ENCODE results near the gene SH2D5. TPM values are rescaled to one million over a fixed set of nuclear protein-coding genes. Genes with fewer than 3 reads are reported as not detected.
A peak's percentile ranks its signal among the peaks of the same experiment; 100 is the strongest.
"Not testable (repeated sequence)": the region's sequence is repeated elsewhere in the genome, so short reads cannot be mapped to it uniquely, and the experiment has no call there.

The SH2D5 gene
- total and polyA plus RNA-seq, 4 donors, result 0.37 to 0.93 (median 0.52) TPM; not detected in 1

GRCh38 chr1:20682571-20683236 lies 49.8 kb downstream of the SH2D5 start:
- Histone ChIP-seq H3K4me3 (no peak overlapping the region), H3K27ac (ENCODE audit: low read depth in 1 of 2, low read length in 1 of 2) (no peak overlapping the region), H3K9me3 (ENCODE audit: control insufficient read depth in 4 of 4, insufficient read depth in 3 of 4, low read length in 3 of 4) (no peaks in the 10 kb centered on the region), H3K4me1 (ENCODE audit: control insufficient read depth in 5 of 5, insufficient read depth in 5 of 5, low read length in 5 of 5) (peaks cover 0 to 7% (median 0%) of the 10 kb centered on the region in 5 donors), H3K27me3 (ENCODE audit: control insufficient read depth in 3 of 3, insufficient read depth in 3 of 3, low read length in 2 of 3) (no peaks in the 10 kb centered on the region), H3K36me3 (ENCODE audit: control insufficient read depth in 4 of 4, insufficient read depth in 4 of 4, low read length in 4 of 4) (no peaks in the 10 kb centered on the region), H3K9ac (ENCODE audit: insufficient read depth in 1 of 2, low read length in 2 of 2) (no peak overlapping the region)
- DNase-seq (peak in 1 of 3 donors; percentile 27), ATAC-seq (ENCODE audit: insufficient read depth, low FRiP score) (no peak)
- no peak for TF ChIP-seq CTCF (IDR thresholded peaks at IDR 0.05; ENCODE audit: control extremely low read depth, extremely low read depth)
- WGBS, 2 donors, result 47 to 50% methylated on average over 24 of the region's 24 CpGs

GRCh38 chr1:20681999-20682398 lies 50.5 kb downstream of the SH2D5 start:
- DNase-seq (no peak), ATAC-seq (ENCODE audit: insufficient read depth, low FRiP score) (no peak)
- no peak overlapping the region for H3K4me3 ChIP-seq
- TF ChIP-seq CTCF (IDR thresholded peaks at IDR 0.05; ENCODE audit: control extremely low read depth, extremely low read depth), result no peak
- no peaks in the 10 kb centered on the region for H3K27me3 ChIP-seq (ENCODE audit: control insufficient read depth in 3 of 3, insufficient read depth in 3 of 3, low read length in 2 of 3)
- no peak overlapping the region for H3K27ac ChIP-seq (ENCODE audit: low read depth in 1 of 2, low read length in 1 of 2)
- H3K36me3 ChIP-seq (ENCODE audit: control insufficient read depth in 4 of 4, insufficient read depth in 4 of 4, low read length in 4 of 4), result no peaks in the 10 kb centered on the region
- H3K4me1 ChIP-seq (ENCODE audit: control insufficient read depth in 5 of 5, insufficient read depth in 5 of 5, low read length in 5 of 5), result peaks cover 0 to 7% (median 0%) of the 10 kb centered on the region in 5 donors
- 91 to 93% methylated on average over 9 of the region's 9 CpGs for WGBS, 2 donors
- no peaks in the 10 kb centered on the region for H3K9me3 ChIP-seq (ENCODE audit: control insufficient read depth in 4 of 4, insufficient read depth in 3 of 4, low read length in 3 of 4)
- H3K9ac ChIP-seq (ENCODE audit: insufficient read depth in 1 of 2, low read length in 2 of 2), result no peak overlapping the region

GRCh38 chr1:20680269-20680668 lies 52.2 kb downstream of the SH2D5 start:
- no peak overlapping the region for H3K27ac ChIP-seq (ENCODE audit: low read depth in 1 of 2, low read length in 1 of 2)
- DNase-seq (no peak), ATAC-seq (ENCODE audit: insufficient read depth, low FRiP score) (no peak)
- H3K9me3 ChIP-seq (ENCODE audit: control insufficient read depth in 4 of 4, insufficient read depth in 3 of 4, low read length in 3 of 4), result no peaks in the 10 kb centered on the region
- WGBS, 2 donors, result 89 to 96% methylated on average over 5 of the region's 5 CpGs
- peaks cover 0 to 4% (median 0%) of the 10 kb centered on the region in 5 donors for H3K4me1 ChIP-seq (ENCODE audit: control insufficient read depth in 5 of 5, insufficient read depth in 5 of 5, low read length in 5 of 5)
- no peaks in the 10 kb centered on the region for H3K27me3 ChIP-seq (ENCODE audit: control insufficient read depth in 3 of 3, insufficient read depth in 3 of 3, low read length in 2 of 3)
- H3K36me3 ChIP-seq (ENCODE audit: control insufficient read depth in 4 of 4, insufficient read depth in 4 of 4, low read length in 4 of 4), result no peaks in the 10 kb centered on the region
- H3K4me3 ChIP-seq, result no peak overlapping the region
- no peak for TF ChIP-seq CTCF (IDR thresholded peaks at IDR 0.05; ENCODE audit: control extremely low read depth, extremely low read depth)
- no peak overlapping the region for H3K9ac ChIP-seq (ENCODE audit: insufficient read depth in 1 of 2, low read length in 2 of 2)

GRCh38 chr1:20678599-20678998 lies 53.9 kb downstream of the SH2D5 start:
- no peak for TF ChIP-seq CTCF (IDR thresholded peaks at IDR 0.05; ENCODE audit: control extremely low read depth, extremely low read depth)
- Histone ChIP-seq H3K36me3 (ENCODE audit: control insufficient read depth in 4 of 4, insufficient read depth in 4 of 4, low read length in 4 of 4) (no peaks in the 10 kb centered on the region), H3K27ac (ENCODE audit: low read depth in 1 of 2, low read length in 1 of 2) (no peak overlapping the region), H3K4me3 (no peak overlapping the region), H3K9ac (ENCODE audit: insufficient read depth in 1 of 2, low read length in 2 of 2) (no peak overlapping the region), H3K9me3 (ENCODE audit: control insufficient read depth in 4 of 4, insufficient read depth in 3 of 4, low read length in 3 of 4) (no peaks in the 10 kb centered on the region), H3K27me3 (ENCODE audit: control insufficient read depth in 3 of 3, insufficient read depth in 3 of 3, low read length in 2 of 3) (no peaks in the 10 kb centered on the region), H3K4me1 (ENCODE audit: control insufficient read depth in 5 of 5, insufficient read depth in 5 of 5, low read length in 5 of 5) (no peaks in the 10 kb centered on the region)
- DNase-seq (no peak), ATAC-seq (ENCODE audit: insufficient read depth, low FRiP score) (no peak)
- 70 to 74% methylated on average over 6 of the region's 6 CpGs for WGBS, 2 donors

- H3K4me1 ChIP-seq (ENCODE audit: control insufficient read depth in 5 of 5, insufficient read depth in 5 of 5, low read length in 5 of 5); H3K4me3 ChIP-seq; H3K27ac ChIP-seq (ENCODE audit: low read depth in 1 of 2, low read length in 1 of 2); H3K27me3 ChIP-seq (ENCODE audit: control insufficient read depth in 3 of 3, insufficient read depth in 3 of 3, low read length in 2 of 3); H3K36me3 ChIP-seq (ENCODE audit: control insufficient read depth in 4 of 4, insufficient read depth in 4 of 4, low read length in 4 of 4); H3K9ac ChIP-seq (ENCODE audit: insufficient read depth in 1 of 2, low read length in 2 of 2); H3K9me3 ChIP-seq (ENCODE audit: control insufficient read depth in 4 of 4, insufficient read depth in 3 of 4, low read length in 3 of 4); ATAC-seq (ENCODE audit: insufficient read depth, low FRiP score); DNase-seq: not testable (repeated sequence)
- 92 to 95% methylated on average over 11 of the region's 11 CpGs for WGBS, 2 donors
These were observed 58.9 kb downstream of the SH2D5 start for GRCh38 chr1:20673626-20674025.
